ENCODE data around the gene CNP. TPM values are rescaled to one million over a fixed set of nuclear protein-coding genes. Genes with fewer than 3 reads are reported as not detected.
A peak's percentile ranks its signal among the peaks of the same experiment; 100 is the strongest.
"Not testable (repeated sequence)": the region's sequence is repeated elsewhere in the genome, so short reads cannot be mapped to it uniquely, and the experiment has no call there.

The CNP gene
- total RNA-seq, 1 donor from 2014 or later = 81.6 TPM

GRCh38 chr17:41931715-41932114 lies 34.9 kb upstream of the CNP start:
- intact Hi-C loops (cut with micrococcal nuclease); H3K9me3 Mint-ChIP-seq; H3K27ac Mint-ChIP-seq; H3K27me3 Mint-ChIP-seq; DNase-seq: not testable (repeated sequence)
- peaks cover 27% of the 10 kb centered on the region for H3K4me1 Mint-ChIP-seq
- peak overlapping the region; percentile 39 for H3K4me3 Mint-ChIP-seq
- peaks cover 11% of the 10 kb centered on the region for H3K36me3 Mint-ChIP-seq (ENCODE audit: low read depth)

- peaks cover 27% of the 10 kb centered on the region for H3K4me1 Mint-ChIP-seq
- intact Hi-C loops (cut with micrococcal nuclease) = no loop called here
Observed at GRCh38 chr17:41932816-41933389, 33.7 kb upstream of the CNP start.

GRCh38 chr17:41935641-41936040 lies 31.0 kb upstream of the CNP start:
- Mint-ChIP-seq H3K27ac (no peak overlapping the region), H3K36me3 (ENCODE audit: low read depth) (no peaks in the 10 kb centered on the region), H3K9me3 (no peaks in the 10 kb centered on the region), H3K4me1 (peaks cover 9% of the 10 kb centered on the region), H3K27me3 (no peaks in the 10 kb centered on the region), H3K4me3 (no peak overlapping the region)
- intact Hi-C loops (cut with micrococcal nuclease) = no loop called here
- no peak for DNase-seq

More at GRCh38 chr17:41932816-41933389, 33.7 kb upstream of the CNP start:
- DNase-seq = peak; percentile 67
- peaks cover 9% of the 10 kb centered on the region for H3K36me3 Mint-ChIP-seq (ENCODE audit: low read depth)
- H3K27me3 Mint-ChIP-seq = no peaks in the 10 kb centered on the region
- H3K27ac Mint-ChIP-seq = peak overlapping the region; percentile 69
- peak overlapping the region; percentile 45 for H3K4me3 Mint-ChIP-seq
- no peaks in the 10 kb centered on the region for H3K9me3 Mint-ChIP-seq

- Mint-ChIP-seq H3K9me3 (no peaks in the 10 kb centered on the region), H3K36me3 (ENCODE audit: low read depth) (no peaks in the 10 kb centered on the region), H3K27me3 (no peaks in the 10 kb centered on the region), H3K4me1 (no peaks in the 10 kb centered on the region), H3K4me3 (no peak overlapping the region), H3K27ac (no peak overlapping the region)
- intact Hi-C loops (cut with micrococcal nuclease) = no loop called here
- no peak for DNase-seq
Observed at GRCh38 chr17:41937970-41938954, 28.3 kb upstream of the CNP start.

- Mint-ChIP-seq H3K36me3 (ENCODE audit: low read depth) (no peaks in the 10 kb centered on the region), H3K9me3 (no peaks in the 10 kb centered on the region), H3K27me3 (no peaks in the 10 kb centered on the region), H3K4me1 (no peaks in the 10 kb centered on the region), H3K27ac (no peak overlapping the region), H3K4me3 (no peak overlapping the region)
- intact Hi-C loops (cut with micrococcal nuclease) = no loop called here
- DNase-seq = no peak
Observed at GRCh38 chr17:41939044-41939692, 27.4 kb upstream of the CNP start.

GRCh38 chr17:41939693-41940090 lies 26.9 kb upstream of the CNP start:
- Mint-ChIP-seq H3K4me3 (no peak overlapping the region), H3K9me3 (no peaks in the 10 kb centered on the region), H3K27ac (no peak overlapping the region), H3K27me3 (no peaks in the 10 kb centered on the region), H3K4me1 (no peaks in the 10 kb centered on the region), H3K36me3 (ENCODE audit: low read depth) (no peaks in the 10 kb centered on the region)
- intact Hi-C loops (cut with micrococcal nuclease) = no loop called here
- no peak for DNase-seq

- no peaks in the 10 kb centered on the region for H3K4me1 Mint-ChIP-seq
- H3K36me3 Mint-ChIP-seq (ENCODE audit: low read depth) = no peaks in the 10 kb centered on the region
- intact Hi-C loops (cut with micrococcal nuclease) = no loop called here
- H3K4me3 Mint-ChIP-seq = no peak overlapping the region
- no peak overlapping the region for H3K27ac Mint-ChIP-seq
- no peak for DNase-seq
- no peaks in the 10 kb centered on the region for H3K27me3 Mint-ChIP-seq
- H3K9me3 Mint-ChIP-seq = no peaks in the 10 kb centered on the region
Observed at GRCh38 chr17:41941168-41941567, 25.4 kb upstream of the CNP start.

- Mint-ChIP-seq H3K4me1 (no peaks in the 10 kb centered on the region), H3K4me3 (no peak overlapping the region), H3K27me3 (no peaks in the 10 kb centered on the region), H3K36me3 (ENCODE audit: low read depth) (no peaks in the 10 kb centered on the region), H3K9me3 (no peaks in the 10 kb centered on the region), H3K27ac (no peak overlapping the region)
- no peak for DNase-seq
- intact Hi-C loops (cut with micrococcal nuclease) = no loop called here
Observed at GRCh38 chr17:41942626-41943373, 23.8 kb upstream of the CNP start.

GRCh38 chr17:41943492-41943891 lies 23.1 kb upstream of the CNP start:
- Mint-ChIP-seq H3K27me3 (no peaks in the 10 kb centered on the region), H3K4me3 (no peak overlapping the region), H3K36me3 (ENCODE audit: low read depth) (no peaks in the 10 kb centered on the region), H3K27ac (no peak overlapping the region), H3K9me3 (no peaks in the 10 kb centered on the region), H3K4me1 (no peaks in the 10 kb centered on the region)
- intact Hi-C loops (cut with micrococcal nuclease) = no loop called here
- DNase-seq = no peak

- Mint-ChIP-seq H3K4me1 (no peaks in the 10 kb centered on the region), H3K27ac (no peak overlapping the region), H3K36me3 (ENCODE audit: low read depth) (no peaks in the 10 kb centered on the region), H3K27me3 (no peaks in the 10 kb centered on the region), H3K4me3 (no peak overlapping the region), H3K9me3 (no peaks in the 10 kb centered on the region)
- intact Hi-C loops (cut with micrococcal nuclease) = no loop called here
- DNase-seq = no peak
Observed at GRCh38 chr17:41944943-41945342, 21.7 kb upstream of the CNP start.

- Mint-ChIP-seq H3K36me3 (ENCODE audit: low read depth) (no peaks in the 10 kb centered on the region), H3K4me1 (no peaks in the 10 kb centered on the region)
Observed at GRCh38 chr17:41948762-41949460, 17.7 kb upstream of the CNP start.

GRCh38 chr17:41956522-41956921 lies 10.1 kb upstream of the CNP start:
- Mint-ChIP-seq H3K27ac (no peak overlapping the region), H3K9me3 (no peaks in the 10 kb centered on the region), H3K4me1 (no peaks in the 10 kb centered on the region), H3K27me3 (no peaks in the 10 kb centered on the region), H3K36me3 (ENCODE audit: low read depth) (no peaks in the 10 kb centered on the region), H3K4me3 (no peak overlapping the region)
- no peak for DNase-seq
- intact Hi-C loops (cut with micrococcal nuclease) = no loop called here

More at GRCh38 chr17:41948762-41949460, 17.7 kb upstream of the CNP start:
- Mint-ChIP-seq H3K4me3 (no peak overlapping the region), H3K27me3 (no peaks in the 10 kb centered on the region), H3K27ac (no peak overlapping the region), H3K9me3 (no peaks in the 10 kb centered on the region)
- DNase-seq = no peak
- intact Hi-C loops (cut with micrococcal nuclease) = no loop called here
